ENCODE data around the gene INS. TPM values are rescaled to one million over a fixed set of nuclear protein-coding genes. Genes with fewer than 3 reads are reported as not detected.

The INS gene
- total and polyA plus RNA-seq, 2 of the 8 experiments (the other 6 are each of a cell fraction or from before 2014, with no cell fraction given) = not detected

- TF ChIP-seq GTF2F1 (IDR thresholded peaks at IDR 0.05; ENCODE audit: borderline replicate concordance, low read depth, low read length) (no peak), CHD2 (IDR thresholded peaks at IDR 0.05; ENCODE audit: low read length) (no peak), SIN3A (conservative IDR thresholded peaks at IDR 0.05 in 1 of 2, IDR thresholded peaks at IDR 0.05 in 1 of 2; ENCODE audit: low read depth in 1 of 2, low read length in 2 of 2) (no peak)
Measured at GRCh38 chr11:2134022-2135010, 26.7 kb downstream of the INS start (continued).

Measured in H1 (cell line).